HS-5 (cell line): ENCODE data around the gene MYO3B.

Experiments used
- DNase-seq: peaks from one replicate; pipeline ENCODE4 v3.0.0-alpha.2; 2012; ENCODE audit warnings: low read depth

Gene MYO3B

GRCh38 chr2:170163411-170164065 lies 14.4 kb upstream of the MYO3B start:
- no peak for DNase-seq

- DNase-seq = no peak
Observed at GRCh38 chr2:170165129-170165528, 12.8 kb upstream of the MYO3B start.

- DNase-seq = no peak
Observed at GRCh38 chr2:170166735-170167134, 11.2 kb upstream of the MYO3B start.

- DNase-seq = no peak
Observed at GRCh38 chr2:170170281-170171040, 7.5 kb upstream of the MYO3B start.

- DNase-seq = no peak
Observed at GRCh38 chr2:170176212-170176611, 1.7 kb upstream of the MYO3B start.

GRCh38 chr2:170180031-170180566 lies 2.2 kb downstream of the MYO3B start:
- DNase-seq = no peak

- DNase-seq = no peak
Observed at GRCh38 chr2:170181602-170182001, 3.7 kb downstream of the MYO3B start.

- DNase-seq = no peak
Observed at GRCh38 chr2:170185319-170185718, 7.4 kb downstream of the MYO3B start.

- no peak for DNase-seq
Observed at GRCh38 chr2:170189757-170190156, 11.8 kb downstream of the MYO3B start.

GRCh38 chr2:170190172-170190571 lies 12.2 kb downstream of the MYO3B start:
- no peak for DNase-seq

GRCh38 chr2:170191166-170191866 lies 13.4 kb downstream of the MYO3B start:
- no peak for DNase-seq

GRCh38 chr2:170196963-170197362 lies 19.0 kb downstream of the MYO3B start:
- DNase-seq = no peak

GRCh38 chr2:170201275-170201674 lies 23.3 kb downstream of the MYO3B start:
- no peak for DNase-seq

- no peak for DNase-seq
Observed at GRCh38 chr2:170201734-170202393, 23.9 kb downstream of the MYO3B start.

GRCh38 chr2:170202437-170202836 lies 24.5 kb downstream of the MYO3B start:
- DNase-seq = no peak

- no peak for DNase-seq
Observed at GRCh38 chr2:170204298-170204951, 26.5 kb downstream of the MYO3B start.

GRCh38 chr2:170206246-170206645 lies 28.3 kb downstream of the MYO3B start:
- no peak for DNase-seq

GRCh38 chr2:170206805-170207407 lies 29.0 kb downstream of the MYO3B start:
- no peak for DNase-seq

GRCh38 chr2:170207901-170208300 lies 30.0 kb downstream of the MYO3B start:
- DNase-seq = no peak

GRCh38 chr2:170208967-170209366 lies 31.0 kb downstream of the MYO3B start:
- DNase-seq = no peak

- no peak for DNase-seq
Observed at GRCh38 chr2:170212625-170213280, 34.8 kb downstream of the MYO3B start.
